ENCODE results near the gene TEPSIN. TPM values are rescaled to one million over a fixed set of nuclear protein-coding genes. Genes with fewer than 3 reads are reported as not detected.

The TEPSIN gene
- total RNA-seq, 6 donors from 2014 or later = 33.1 to 141 (median 49.7) TPM

DNA sequence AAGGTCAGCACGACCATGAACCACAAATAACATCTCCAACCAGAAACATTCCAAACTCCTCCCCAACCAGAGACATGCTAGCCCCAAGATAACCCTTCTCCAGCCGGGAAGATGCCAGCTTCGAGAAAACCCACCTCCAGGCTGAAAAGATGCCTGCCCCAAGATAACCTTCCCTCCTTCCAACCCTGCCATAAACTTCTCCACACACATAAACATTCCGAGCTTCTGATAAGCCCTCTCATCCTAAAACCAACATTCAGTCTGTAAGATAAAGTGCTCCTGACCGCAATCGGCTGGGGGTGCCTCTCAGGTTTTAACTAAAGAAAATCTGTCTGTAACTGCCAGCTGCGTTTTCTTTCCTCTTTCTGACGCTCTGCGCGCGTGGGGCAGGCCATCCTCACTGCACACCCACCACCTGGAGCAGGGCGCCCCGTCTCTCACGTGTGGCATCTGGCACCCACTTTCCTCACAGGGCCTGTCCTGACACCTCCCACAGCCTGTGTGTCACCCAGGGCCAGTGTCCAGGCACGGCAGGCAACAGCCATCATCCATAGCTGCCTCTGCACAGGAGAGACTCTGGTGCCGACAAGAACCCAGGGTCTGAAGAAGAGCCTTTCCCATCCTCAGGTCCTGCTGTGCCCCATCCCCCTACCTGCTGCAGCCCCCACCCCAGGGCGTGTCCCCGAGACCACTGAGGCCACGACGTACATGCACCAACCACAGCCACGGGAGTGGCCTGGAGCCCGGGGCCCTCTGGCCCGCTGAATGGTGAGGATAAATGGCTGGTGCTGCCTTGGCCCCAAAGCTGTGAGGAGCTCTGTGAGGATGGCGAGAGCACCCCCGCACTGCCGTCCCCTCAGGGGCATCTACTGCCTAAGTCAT lies 3.7 kb downstream of the TEPSIN start:
- Histone ChIP-seq H3K27me3 (no peaks in the 10 kb centered on the region), H3K27ac (no peak overlapping the region), H3K4me1 (peaks cover 23 to 35% (median 25%) of the 10 kb centered on the region in 4 donors), H3K36me3 (peaks cover 0 to 54% (median 36%) of the 10 kb centered on the region in 4 donors), H3K4me3 (no peak overlapping the region), H3K9me3 (no peaks in the 10 kb centered on the region)
- TF ChIP-seq POLR2A (IDR thresholded peaks at IDR 0.05) (no peak), CTCF (IDR thresholded peaks at IDR 0.05) (no peak), EP300 (IDR thresholded peaks at IDR 0.05) (no peak), POLR2AphosphoS5 (IDR thresholded peaks at IDR 0.05) (no peak)
- DNase-seq = peak in 1 of 2 donors; percentile 68
- WGBS, 2 donors = 84 to 93% methylated on average over 19 to 26 of the region's 26 CpGs
- no peak for ATAC-seq (ENCODE audit: low FRiP score in 2 of 2)

DNA sequence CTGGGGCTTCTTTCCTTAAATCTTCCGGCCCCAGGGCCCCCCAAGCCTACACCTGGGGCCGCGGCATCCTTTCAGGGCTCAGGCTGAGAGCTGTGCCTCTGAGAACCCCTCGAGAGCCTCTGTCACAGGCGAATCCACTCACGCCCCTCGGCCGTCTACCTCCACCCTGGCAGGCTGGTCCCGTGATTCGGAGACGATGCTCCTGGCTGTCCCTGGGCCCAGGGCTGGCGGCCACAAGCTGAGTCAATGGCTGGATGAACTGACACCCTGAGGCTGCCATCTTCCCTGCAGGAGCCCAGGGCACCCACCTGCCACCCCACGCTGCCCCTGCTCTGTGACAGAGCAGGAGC lies 4.4 kb downstream of the TEPSIN start:
- Histone ChIP-seq H3K27me3 (no peaks in the 10 kb centered on the region), H3K27ac (no peak overlapping the region), H3K4me3 (no peak overlapping the region), H3K36me3 (peaks cover 0 to 61% (median 43%) of the 10 kb centered on the region in 4 donors), H3K9me3 (no peaks in the 10 kb centered on the region), H3K4me1 (peaks cover 16 to 28% (median 19%) of the 10 kb centered on the region in 4 donors)
- TF ChIP-seq POLR2AphosphoS5 (IDR thresholded peaks at IDR 0.05) (no peak), CTCF (IDR thresholded peaks at IDR 0.05) (no peak), EP300 (IDR thresholded peaks at IDR 0.05) (no peak), POLR2A (IDR thresholded peaks at IDR 0.05) (no peak)
- WGBS, 2 donors = 96% methylated on average over 5 to 13 of the region's 13 CpGs
- no peak for ATAC-seq (ENCODE audit: low FRiP score in 2 of 2)
- peak in 1 of 2 donors; percentile 62 for DNase-seq

- Histone ChIP-seq H3K27me3 (no peaks in the 10 kb centered on the region), H3K4me3 (no peak overlapping the region), H3K27ac (no peak overlapping the region), H3K36me3 (peaks cover 0 to 66% (median 48%) of the 10 kb centered on the region in 4 donors), H3K9me3 (no peaks in the 10 kb centered on the region), H3K4me1 (peaks cover 16 to 29% (median 20%) of the 10 kb centered on the region in 4 donors)
- TF ChIP-seq EP300 (IDR thresholded peaks at IDR 0.05) (no peak), CTCF (IDR thresholded peaks at IDR 0.05) (no peak), POLR2AphosphoS5 (IDR thresholded peaks at IDR 0.05) (no peak), POLR2A (IDR thresholded peaks at IDR 0.05) (no peak)
- 92 to 93% methylated on average over 11 to 21 of the region's 21 CpGs for whole genome bisulfite sequencing, 2 donors
- ATAC-seq (ENCODE audit: low FRiP score in 2 of 2) = no peak
- DNase-seq = peak in 1 of 2 donors; percentile 72
Measured at GRCh38 chr17:81233811-81234505, 4.9 kb downstream of the TEPSIN start.

- peak in 1 of 2 donors; percentile 74 for DNase-seq
Measured at GRCh38 chr17:81233316-81233715, 5.5 kb downstream of the TEPSIN start.

More at GRCh38 chr17:81233316-81233715, 5.5 kb downstream of the TEPSIN start:
- H3K4me3 ChIP-seq = no peak overlapping the region
- no peaks in the 10 kb centered on the region for H3K9me3 ChIP-seq
- peaks cover 16 to 29% (median 20%) of the 10 kb centered on the region in 4 donors for H3K4me1 ChIP-seq
- H3K27ac ChIP-seq = no peak overlapping the region
- WGBS, 2 donors = 93 to 98% methylated on average over 5 to 12 of the region's 17 CpGs
- H3K27me3 ChIP-seq = no peaks in the 10 kb centered on the region
- no peak for TF ChIP-seq POLR2AphosphoS5 (IDR thresholded peaks at IDR 0.05)
- TF ChIP-seq EP300 (IDR thresholded peaks at IDR 0.05) = no peak
- TF ChIP-seq CTCF (IDR thresholded peaks at IDR 0.05) = no peak
- TF ChIP-seq POLR2A (IDR thresholded peaks at IDR 0.05) = no peak
- peaks cover 0 to 72% (median 49%) of the 10 kb centered on the region in 4 donors for H3K36me3 ChIP-seq
- ATAC-seq (ENCODE audit: low FRiP score in 2 of 2) = no peak

Measured in upper lobe of left lung (tissue), 6 donors.